ENCODE measurements around the gene VSIG2.
A peak's percentile ranks its signal among the peaks of the same experiment; 100 is the strongest.

VSIG2 gene

GRCh38 chr11:124753624-124754023 is 1.6 kb upstream of the VSIG2 start:
- no peak overlapping the region for H3K27ac ChIP-seq (ENCODE audit: low read length)
- no peak overlapping the region for H3K9ac ChIP-seq (ENCODE audit: low read length)
- no peaks in the 10 kb centered on the region for H3K9me3 ChIP-seq (ENCODE audit: control insufficient read depth, low read depth, low read length)
- H3K4me3 ChIP-seq (ENCODE audit: low read length) = no peak overlapping the region
- H3K36me3 ChIP-seq (ENCODE audit: control insufficient read depth, low read depth, low read length) = no peaks in the 10 kb centered on the region
- peaks cover 3% of the 10 kb centered on the region for H3K4me1 ChIP-seq (ENCODE audit: control insufficient read depth, low read depth, low read length)
- peaks cover 100% of the 10 kb centered on the region for H3K27me3 ChIP-seq (ENCODE audit: control insufficient read depth, insufficient read depth, low read length)

- Histone ChIP-seq H3K27me3 (ENCODE audit: control insufficient read depth, insufficient read depth, low read length) (peaks cover 100% of the 10 kb centered on the region), H3K36me3 (ENCODE audit: control insufficient read depth, low read depth, low read length) (no peaks in the 10 kb centered on the region), H3K4me1 (ENCODE audit: control insufficient read depth, low read depth, low read length) (peaks cover 3% of the 10 kb centered on the region), H3K27ac (ENCODE audit: low read length) (no peak overlapping the region), H3K9me3 (ENCODE audit: control insufficient read depth, low read depth, low read length) (no peaks in the 10 kb centered on the region), H3K9ac (ENCODE audit: low read length) (no peak overlapping the region), H3K4me3 (ENCODE audit: low read length) (no peak overlapping the region)
Measured at GRCh38 chr11:124753205-124753604, 1.1 kb upstream of the VSIG2 start.

GRCh38 chr11:124752471-124753102 is 532 bp upstream of the VSIG2 start:
- H3K4me1 ChIP-seq (ENCODE audit: control insufficient read depth, low read depth, low read length) = peaks cover 3% of the 10 kb centered on the region
- H3K4me3 ChIP-seq (ENCODE audit: low read length) = peak overlapping the region; percentile 49
- H3K36me3 ChIP-seq (ENCODE audit: control insufficient read depth, low read depth, low read length) = no peaks in the 10 kb centered on the region
- H3K27me3 ChIP-seq (ENCODE audit: control insufficient read depth, insufficient read depth, low read length) = peaks cover 100% of the 10 kb centered on the region
- H3K9ac ChIP-seq (ENCODE audit: low read length) = no peak overlapping the region
- no peaks in the 10 kb centered on the region for H3K9me3 ChIP-seq (ENCODE audit: control insufficient read depth, low read depth, low read length)
- no peak overlapping the region for H3K27ac ChIP-seq (ENCODE audit: low read length)

- Histone ChIP-seq H3K4me3 (ENCODE audit: low read length) (peak overlapping the region; percentile 49), H3K9me3 (ENCODE audit: control insufficient read depth, low read depth, low read length) (no peaks in the 10 kb centered on the region), H3K27me3 (ENCODE audit: control insufficient read depth, insufficient read depth, low read length) (peaks cover 100% of the 10 kb centered on the region), H3K36me3 (ENCODE audit: control insufficient read depth, low read depth, low read length) (no peaks in the 10 kb centered on the region), H3K9ac (ENCODE audit: low read length) (no peak overlapping the region), H3K27ac (ENCODE audit: low read length) (no peak overlapping the region), H3K4me1 (ENCODE audit: control insufficient read depth, low read depth, low read length) (peaks cover 9% of the 10 kb centered on the region)
Measured at GRCh38 chr11:124751391-124751740, 689 bp downstream of the VSIG2 start.

- Histone ChIP-seq H3K27me3 (ENCODE audit: control insufficient read depth, insufficient read depth, low read length) (peaks cover 100% of the 10 kb centered on the region), H3K9ac (ENCODE audit: low read length) (no peak overlapping the region), H3K36me3 (ENCODE audit: control insufficient read depth, low read depth, low read length) (no peaks in the 10 kb centered on the region), H3K4me1 (ENCODE audit: control insufficient read depth, low read depth, low read length) (peaks cover 12% of the 10 kb centered on the region), H3K27ac (ENCODE audit: low read length) (no peak overlapping the region), H3K4me3 (ENCODE audit: low read length) (no peak overlapping the region), H3K9me3 (ENCODE audit: control insufficient read depth, low read depth, low read length) (no peaks in the 10 kb centered on the region)
Measured at GRCh38 chr11:124749912-124750311, 2.1 kb downstream of the VSIG2 start.

- Histone ChIP-seq H3K4me1 (ENCODE audit: control insufficient read depth, low read depth, low read length) (peaks cover 13% of the 10 kb centered on the region), H3K27me3 (ENCODE audit: control insufficient read depth, insufficient read depth, low read length) (peaks cover 100% of the 10 kb centered on the region), H3K9me3 (ENCODE audit: control insufficient read depth, low read depth, low read length) (no peaks in the 10 kb centered on the region), H3K36me3 (ENCODE audit: control insufficient read depth, low read depth, low read length) (no peaks in the 10 kb centered on the region), H3K4me3 (ENCODE audit: low read length) (no peak overlapping the region), H3K9ac (ENCODE audit: low read length) (no peak overlapping the region), H3K27ac (ENCODE audit: low read length) (no peak overlapping the region)
Measured at GRCh38 chr11:124748481-124749343, 3.3 kb downstream of the VSIG2 start.

- no peak overlapping the region for H3K27ac ChIP-seq (ENCODE audit: low read length)
- H3K36me3 ChIP-seq (ENCODE audit: control insufficient read depth, low read depth, low read length) = no peaks in the 10 kb centered on the region
- peaks cover 13% of the 10 kb centered on the region for H3K4me1 ChIP-seq (ENCODE audit: control insufficient read depth, low read depth, low read length)
- no peak overlapping the region for H3K9ac ChIP-seq (ENCODE audit: low read length)
- H3K4me3 ChIP-seq (ENCODE audit: low read length) = no peak overlapping the region
- H3K9me3 ChIP-seq (ENCODE audit: control insufficient read depth, low read depth, low read length) = no peaks in the 10 kb centered on the region
- H3K27me3 ChIP-seq (ENCODE audit: control insufficient read depth, insufficient read depth, low read length) = peaks cover 100% of the 10 kb centered on the region
Measured at GRCh38 chr11:124748100-124748418, 4.0 kb downstream of the VSIG2 start.

GRCh38 chr11:124747406-124748099 is 4.5 kb downstream of the VSIG2 start:
- H3K36me3 ChIP-seq (ENCODE audit: control insufficient read depth, low read depth, low read length) = no peaks in the 10 kb centered on the region
- H3K9ac ChIP-seq (ENCODE audit: low read length) = no peak overlapping the region
- no peak overlapping the region for H3K27ac ChIP-seq (ENCODE audit: low read length)
- peak overlapping the region; percentile 87 for H3K4me3 ChIP-seq (ENCODE audit: low read length)
- peaks cover 100% of the 10 kb centered on the region for H3K27me3 ChIP-seq (ENCODE audit: control insufficient read depth, insufficient read depth, low read length)
- peaks cover 13% of the 10 kb centered on the region for H3K4me1 ChIP-seq (ENCODE audit: control insufficient read depth, low read depth, low read length)
- H3K9me3 ChIP-seq (ENCODE audit: control insufficient read depth, low read depth, low read length) = no peaks in the 10 kb centered on the region

- no peak overlapping the region for H3K27ac ChIP-seq (ENCODE audit: low read length)
Measured at GRCh38 chr11:124746621-124747243, 5.3 kb downstream of the VSIG2 start.

GRCh38 chr11:124745835-124746620 is 6.0 kb downstream of the VSIG2 start:
- Histone ChIP-seq H3K4me1 (ENCODE audit: control insufficient read depth, low read depth, low read length) (peaks cover 11% of the 10 kb centered on the region), H3K9ac (ENCODE audit: low read length) (no peak overlapping the region), H3K27me3 (ENCODE audit: control insufficient read depth, insufficient read depth, low read length) (peaks cover 100% of the 10 kb centered on the region), H3K4me3 (ENCODE audit: low read length) (peak overlapping the region; percentile 87), H3K9me3 (ENCODE audit: control insufficient read depth, low read depth, low read length) (no peaks in the 10 kb centered on the region), H3K27ac (ENCODE audit: low read length) (no peak overlapping the region), H3K36me3 (ENCODE audit: control insufficient read depth, low read depth, low read length) (no peaks in the 10 kb centered on the region)

More at GRCh38 chr11:124746621-124747243, 5.3 kb downstream of the VSIG2 start:
- Histone ChIP-seq H3K4me3 (ENCODE audit: low read length) (peak overlapping the region; percentile 87), H3K27me3 (ENCODE audit: control insufficient read depth, insufficient read depth, low read length) (peaks cover 100% of the 10 kb centered on the region), H3K4me1 (ENCODE audit: control insufficient read depth, low read depth, low read length) (peaks cover 11% of the 10 kb centered on the region), H3K36me3 (ENCODE audit: control insufficient read depth, low read depth, low read length) (no peaks in the 10 kb centered on the region), H3K9ac (ENCODE audit: low read length) (no peak overlapping the region), H3K9me3 (ENCODE audit: control insufficient read depth, low read depth, low read length) (no peaks in the 10 kb centered on the region)

All from iPS-18a (cell line).